C4-2B (cell line): ENCODE results near the gene AGPAT4.

Source experiments
- CTCF ChIP-seq: fragments of 450-650 bp; conservative IDR thresholded peaks from 2 replicates; pipeline ENCODE4 v1.5.1; 2017; ENCODE audit warnings: mild to moderate bottlenecking
- ZFX ChIP-seq: fragments of 450-650 bp; IDR thresholded peaks from 2 replicates; pipeline ENCODE4 v1.6.1; 2017

DNA sequence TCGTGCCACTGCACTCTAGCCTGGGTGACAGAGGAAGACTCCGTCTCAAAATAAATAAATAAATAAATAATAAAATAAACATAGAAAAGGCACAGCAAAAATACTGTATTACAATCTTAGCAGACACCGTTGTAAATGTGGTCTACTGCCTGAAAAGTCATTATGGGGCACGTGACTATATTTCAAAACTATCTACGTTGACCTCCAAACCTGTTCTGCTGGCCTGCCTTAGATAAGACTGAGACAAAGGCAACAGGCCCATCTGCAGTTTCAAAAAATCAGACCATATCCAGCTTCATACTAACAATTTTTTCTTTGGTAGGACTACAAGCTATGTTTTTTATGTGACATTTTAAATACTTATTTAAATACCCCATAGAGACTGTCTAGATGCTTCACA is 59.1 kb downstream of the AGPAT4 start:
- no peak for TF ChIP-seq CTCF
- TF ChIP-seq ZFX: no peak
